GM12892 (cell line): Measurements from ENCODE around the gene HMCN1.

Experiments
- POLR2AphosphoS5 ChIP-seq: IDR thresholded peaks from 2 replicates; pipeline ENCODE4 v1.6.1; 2011; ENCODE audit warnings: low read depth, low read length, control low read depth
- TAF1 ChIP-seq: IDR thresholded peaks from 2 replicates; pipeline ENCODE4 v1.6.1; 2011; ENCODE audit warnings: low read depth, mild to moderate bottlenecking, control low read depth, low read length, borderline replicate concordance

DNA sequence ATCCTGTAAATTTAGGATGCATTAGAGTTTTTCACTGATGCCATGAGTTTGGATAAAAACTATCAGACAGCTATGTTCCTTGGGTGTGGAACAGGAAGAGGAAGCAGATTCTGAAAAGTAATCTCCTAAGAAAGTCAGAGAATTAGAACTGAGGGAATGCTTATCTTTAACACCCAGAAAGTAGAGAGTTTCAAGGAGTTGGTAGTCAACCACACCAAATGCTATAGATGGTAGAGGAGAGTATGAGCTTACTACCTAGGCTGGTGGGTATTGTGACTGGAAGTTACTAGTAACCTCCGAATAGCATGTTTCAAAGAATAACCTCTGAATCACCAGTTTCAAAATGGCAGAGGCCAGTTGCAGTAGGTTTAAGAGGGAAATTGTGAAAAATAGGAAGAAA, 288.0 kb downstream of the HMCN1 start:
- TF ChIP-seq TAF1 (no peak), POLR2AphosphoS5 (no peak)
